ENCODE results near the gene CACNA1S. TPM values are rescaled to one million over a fixed set of nuclear protein-coding genes. Genes with fewer than 3 reads are reported as not detected.

Gene CACNA1S
- not detected for polyA plus RNA-seq (2013, experiment 1 of 2)
- polyA plus RNA-seq (2013, experiment 2 of 2), result not detected

GRCh38 chr1:201112173-201112731, at the start of gene CACNA1S:
TSS of gene CACNA1S (minus strand) at chr1:201112426. CDS start at chr1:201112339, 87 bp downstream.
- WGBS, 2 experiments (ENCODE audit: insufficient coverage in 2 of 2), result 67 to 80% methylated on average over 1 to 3 of the region's 9 CpGs
- H3K9me3 ChIP-seq (ENCODE audit: control insufficient read depth, low read length), result no peaks in the 10 kb centered on the region
- no peak within 1 kb of the TSS for H3K4me3 ChIP-seq (ENCODE audit: extremely low read depth, insufficient read depth, low read length, poor library complexity, severe bottlenecking)
- no peaks in the 10 kb centered on the region for H3K36me3 ChIP-seq (ENCODE audit: control insufficient read depth, insufficient read depth, low read length)
- peaks cover 3% of the 10 kb centered on the region for H3K4me1 ChIP-seq (ENCODE audit: control insufficient read depth, insufficient read depth, low read length, poor library complexity, severe bottlenecking)
- H3K27ac ChIP-seq (ENCODE audit: low read depth, low read length, severe bottlenecking), result no peak within 1 kb of the TSS

GRCh38 chr1:201157949-201158348, 45.7 kb upstream of the CACNA1S start:
- Histone ChIP-seq H3K36me3 (ENCODE audit: control insufficient read depth, insufficient read depth, low read length) (no peaks in the 10 kb centered on the region), H3K4me1 (ENCODE audit: control insufficient read depth, insufficient read depth, low read length, poor library complexity, severe bottlenecking) (peaks cover 5% of the 10 kb centered on the region), H3K27ac (ENCODE audit: low read depth, low read length, severe bottlenecking) (no peak overlapping the region), H3K4me3 (ENCODE audit: extremely low read depth, insufficient read depth, low read length, poor library complexity, severe bottlenecking) (no peak overlapping the region), H3K9me3 (ENCODE audit: control insufficient read depth, low read length) (no peaks in the 10 kb centered on the region)
- 87 to 88% methylated on average over 1 to 2 of the region's 2 CpGs for WGBS, 2 experiments (ENCODE audit: insufficient coverage in 2 of 2)

- H3K36me3 ChIP-seq (ENCODE audit: control insufficient read depth, insufficient read depth, low read length), result peaks cover 9% of the 10 kb centered on the region
- H3K4me1 ChIP-seq (ENCODE audit: control insufficient read depth, insufficient read depth, low read length, poor library complexity, severe bottlenecking), result peaks cover 5% of the 10 kb centered on the region
- H3K9me3 ChIP-seq (ENCODE audit: control insufficient read depth, low read length), result no peaks in the 10 kb centered on the region
- no peak overlapping the region for H3K27ac ChIP-seq (ENCODE audit: low read depth, low read length, severe bottlenecking)
- no peak overlapping the region for H3K4me3 ChIP-seq (ENCODE audit: extremely low read depth, insufficient read depth, low read length, poor library complexity, severe bottlenecking)
These were observed 44.6 kb upstream of the CACNA1S start for GRCh38 chr1:201156819-201157218.

GRCh38 chr1:201156346-201156745, 44.1 kb upstream of the CACNA1S start:
- Histone ChIP-seq H3K4me1 (ENCODE audit: control insufficient read depth, insufficient read depth, low read length, poor library complexity, severe bottlenecking) (peaks cover 5% of the 10 kb centered on the region), H3K9me3 (ENCODE audit: control insufficient read depth, low read length) (no peaks in the 10 kb centered on the region), H3K27ac (ENCODE audit: low read depth, low read length, severe bottlenecking) (no peak overlapping the region), H3K4me3 (ENCODE audit: extremely low read depth, insufficient read depth, low read length, poor library complexity, severe bottlenecking) (no peak overlapping the region), H3K36me3 (ENCODE audit: control insufficient read depth, insufficient read depth, low read length) (peaks cover 13% of the 10 kb centered on the region)
- 81 to 93% methylated on average over 3 of the region's 3 CpGs for WGBS, 2 experiments (ENCODE audit: insufficient coverage in 2 of 2)

GRCh38 chr1:201155354-201155753, 43.1 kb upstream of the CACNA1S start:
- Histone ChIP-seq H3K4me3 (ENCODE audit: extremely low read depth, insufficient read depth, low read length, poor library complexity, severe bottlenecking) (no peak overlapping the region), H3K4me1 (ENCODE audit: control insufficient read depth, insufficient read depth, low read length, poor library complexity, severe bottlenecking) (peaks cover 5% of the 10 kb centered on the region), H3K27ac (ENCODE audit: low read depth, low read length, severe bottlenecking) (no peak overlapping the region), H3K36me3 (ENCODE audit: control insufficient read depth, insufficient read depth, low read length) (peaks cover 23% of the 10 kb centered on the region), H3K9me3 (ENCODE audit: control insufficient read depth, low read length) (no peaks in the 10 kb centered on the region)
- no CpG with 5 or more reads among the region's 2 CpGs for WGBS, 2 experiments (ENCODE audit: insufficient coverage in 2 of 2)

- Histone ChIP-seq H3K4me3 (ENCODE audit: extremely low read depth, insufficient read depth, low read length, poor library complexity, severe bottlenecking) (peak within 1 kb of the TSS; percentile 72), H3K4me1 (ENCODE audit: control insufficient read depth, insufficient read depth, low read length, poor library complexity, severe bottlenecking) (peaks cover 5% of the 10 kb centered on the region), H3K27ac (ENCODE audit: low read depth, low read length, severe bottlenecking) (peak within 1 kb of the TSS; percentile 37), H3K9me3 (ENCODE audit: control insufficient read depth, low read length) (no peaks in the 10 kb centered on the region), H3K36me3 (ENCODE audit: control insufficient read depth, insufficient read depth, low read length) (peaks cover 31% of the 10 kb centered on the region)
- WGBS, 2 experiments (ENCODE audit: insufficient coverage in 2 of 2), result 16 to 28% methylated on average over 23 to 24 of the region's 31 CpGs
These were observed 42.4 kb upstream of the CACNA1S start, which contains the start of gene TMEM9 for GRCh38 chr1:201154389-201155165. TSS of gene TMEM9 (minus strand) at chr1:201154474. CDS start at chr1:201153923, 551 bp downstream.

- 1 to 3% methylated on average over 29 to 31 of the region's 37 CpGs for WGBS, 2 experiments (ENCODE audit: insufficient coverage in 2 of 2)
- Histone ChIP-seq H3K27ac (ENCODE audit: low read depth, low read length, severe bottlenecking) (peak overlapping the region; percentile 37), H3K4me3 (ENCODE audit: extremely low read depth, insufficient read depth, low read length, poor library complexity, severe bottlenecking) (peak overlapping the region; percentile 72)
These were observed 41.5 kb upstream of the CACNA1S start for GRCh38 chr1:201153474-201154388.

GRCh38 chr1:201149400-201149799, 37.2 kb upstream of the CACNA1S start:
- Histone ChIP-seq H3K4me3 (ENCODE audit: extremely low read depth, insufficient read depth, low read length, poor library complexity, severe bottlenecking) (no peak overlapping the region), H3K36me3 (ENCODE audit: control insufficient read depth, insufficient read depth, low read length) (peaks cover 83% of the 10 kb centered on the region), H3K27ac (ENCODE audit: low read depth, low read length, severe bottlenecking) (no peak overlapping the region), H3K9me3 (ENCODE audit: control insufficient read depth, low read length) (no peaks in the 10 kb centered on the region), H3K4me1 (ENCODE audit: control insufficient read depth, insufficient read depth, low read length, poor library complexity, severe bottlenecking) (peaks cover 5% of the 10 kb centered on the region)
- 91 to 93% methylated on average over 4 of the region's 4 CpGs for WGBS, 2 experiments (ENCODE audit: insufficient coverage in 2 of 2)

More at GRCh38 chr1:201153474-201154388, 41.5 kb upstream of the CACNA1S start:
- no peaks in the 10 kb centered on the region for H3K9me3 ChIP-seq (ENCODE audit: control insufficient read depth, low read length)
- H3K36me3 ChIP-seq (ENCODE audit: control insufficient read depth, insufficient read depth, low read length), result peaks cover 39% of the 10 kb centered on the region
- H3K4me1 ChIP-seq (ENCODE audit: control insufficient read depth, insufficient read depth, low read length, poor library complexity, severe bottlenecking), result peaks cover 5% of the 10 kb centered on the region

- Histone ChIP-seq H3K27ac (ENCODE audit: low read depth, low read length, severe bottlenecking) (no peak overlapping the region), H3K4me1 (ENCODE audit: control insufficient read depth, insufficient read depth, low read length, poor library complexity, severe bottlenecking) (no peaks in the 10 kb centered on the region), H3K36me3 (ENCODE audit: control insufficient read depth, insufficient read depth, low read length) (peaks cover 99% of the 10 kb centered on the region), H3K9me3 (ENCODE audit: control insufficient read depth, low read length) (no peaks in the 10 kb centered on the region), H3K4me3 (ENCODE audit: extremely low read depth, insufficient read depth, low read length, poor library complexity, severe bottlenecking) (no peak overlapping the region)
- WGBS, 2 experiments (ENCODE audit: insufficient coverage in 2 of 2), result 86 to 95% methylated on average over 2 to 11 of the region's 13 CpGs
These were observed 35.3 kb upstream of the CACNA1S start for GRCh38 chr1:201147396-201148015.
